Upper lobe of right lung (tissue), 1 donor: Measurements from ENCODE around the gene MIEN1. TPM values are rescaled to one million over a fixed set of nuclear protein-coding genes. Genes with fewer than 3 reads are reported as not detected.
"Not testable (repeated sequence)": the region's sequence is repeated elsewhere in the genome, so short reads cannot be mapped to it uniquely, and the experiment has no call there.

Experiments
- ATAC-seq: fragments of 200-7000 bp; cut with Tn5 transposase; one replicate; pipeline ENCODE4 v1.9.1; 2020; ENCODE audit warnings: mild to moderate bottlenecking, moderate library complexity
- DNase-seq: peaks from one replicate; pipeline ENCODE4 v3.0.0-alpha.2; 2020
- H3K27ac ChIP-seq: fragments of 200-600 bp; one replicate; pipeline ENCODE4 v1.8.0; 2022
- H3K27me3 ChIP-seq: fragments of 200-600 bp; one replicate; pipeline ENCODE4 v1.8.0; 2022; ENCODE audit warnings: mild to moderate bottlenecking
- H3K36me3 ChIP-seq: fragments of 200-600 bp; one replicate; pipeline ENCODE4 v1.8.0; 2022
- H3K4me1 ChIP-seq: fragments of 200-600 bp; one replicate; pipeline ENCODE4 v1.8.0; 2022
- H3K4me3 ChIP-seq: fragments of 200-600 bp; one replicate; pipeline ENCODE4 v1.8.0; 2022; ENCODE audit warnings: mild to moderate bottlenecking
- H3K9me3 ChIP-seq: fragments of 200-600 bp; one replicate; pipeline ENCODE4 v1.8.0; 2022
- intact Hi-C: fragments of 100-400 bp; cut with DNase I; formaldehyde crosslinking; loops from one replicate; pipeline ENCODE4 v1.11.0; 2022
- total RNA-seq: library from RNA; stranded (reverse); fragmentation: NEBNext Ultra II Directional; extraction: Animal tissue kit (Norgen Biotek cat#: 25700); gene quantifications from one replicate; pipeline ENCODE4 v1.2.1, GENCODE V29; 2021
- TF ChIP-seq, protein P1 (sequence below): fragments of 200-600 bp; IDR thresholded peaks from one replicate; pipeline ENCODE4 v1.8.0; 2022; ENCODE audit warnings: antibody characterized with exemption
- donor health status: DM: no; HTN: yes; CAD: no; lungs with severe emphysema.

Gene MIEN1
- total RNA-seq, 1 donor from 2014 or later, result 48.5 TPM

DNA sequence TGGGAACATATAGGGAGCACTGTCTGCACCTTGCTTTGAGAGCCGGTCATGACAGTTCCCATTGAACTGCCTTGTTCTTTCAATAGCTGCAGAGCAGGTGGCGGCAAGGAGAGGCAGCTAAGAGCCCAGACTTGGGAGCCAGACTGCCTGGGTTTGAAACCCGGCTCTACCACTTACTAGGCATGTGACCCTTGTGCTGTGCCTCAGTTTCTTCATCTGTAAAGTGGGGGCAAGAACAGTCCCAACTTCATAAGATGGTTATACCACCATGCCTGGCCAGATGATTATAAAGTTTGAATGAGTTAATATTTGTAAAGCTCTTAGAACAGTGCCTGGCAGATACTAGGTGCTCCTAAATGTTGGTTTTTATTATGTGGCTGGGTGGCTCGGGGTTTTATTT is 16.1 kb downstream of the MIEN1 start:
- Histone ChIP-seq H3K4me1 (no peaks in the 10 kb centered on the region), H3K36me3 (peaks cover 72% of the 10 kb centered on the region), H3K27me3 (no peaks in the 10 kb centered on the region), H3K27ac (no peak overlapping the region), H3K4me3 (no peak overlapping the region), H3K9me3 (no peaks in the 10 kb centered on the region)
- TF ChIP-seq, protein P1, sequence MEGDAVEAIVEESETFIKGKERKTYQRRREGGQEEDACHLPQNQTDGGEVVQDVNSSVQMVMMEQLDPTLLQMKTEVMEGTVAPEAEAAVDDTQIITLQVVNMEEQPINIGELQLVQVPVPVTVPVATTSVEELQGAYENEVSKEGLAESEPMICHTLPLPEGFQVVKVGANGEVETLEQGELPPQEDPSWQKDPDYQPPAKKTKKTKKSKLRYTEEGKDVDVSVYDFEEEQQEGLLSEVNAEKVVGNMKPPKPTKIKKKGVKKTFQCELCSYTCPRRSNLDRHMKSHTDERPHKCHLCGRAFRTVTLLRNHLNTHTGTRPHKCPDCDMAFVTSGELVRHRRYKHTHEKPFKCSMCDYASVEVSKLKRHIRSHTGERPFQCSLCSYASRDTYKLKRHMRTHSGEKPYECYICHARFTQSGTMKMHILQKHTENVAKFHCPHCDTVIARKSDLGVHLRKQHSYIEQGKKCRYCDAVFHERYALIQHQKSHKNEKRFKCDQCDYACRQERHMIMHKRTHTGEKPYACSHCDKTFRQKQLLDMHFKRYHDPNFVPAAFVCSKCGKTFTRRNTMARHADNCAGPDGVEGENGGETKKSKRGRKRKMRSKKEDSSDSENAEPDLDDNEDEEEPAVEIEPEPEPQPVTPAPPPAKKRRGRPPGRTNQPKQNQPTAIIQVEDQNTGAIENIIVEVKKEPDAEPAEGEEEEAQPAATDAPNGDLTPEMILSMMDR, result no peak
- intact Hi-C loops, result no loop called here
- DNase-seq (no peak), ATAC-seq (no peak)

DNA sequence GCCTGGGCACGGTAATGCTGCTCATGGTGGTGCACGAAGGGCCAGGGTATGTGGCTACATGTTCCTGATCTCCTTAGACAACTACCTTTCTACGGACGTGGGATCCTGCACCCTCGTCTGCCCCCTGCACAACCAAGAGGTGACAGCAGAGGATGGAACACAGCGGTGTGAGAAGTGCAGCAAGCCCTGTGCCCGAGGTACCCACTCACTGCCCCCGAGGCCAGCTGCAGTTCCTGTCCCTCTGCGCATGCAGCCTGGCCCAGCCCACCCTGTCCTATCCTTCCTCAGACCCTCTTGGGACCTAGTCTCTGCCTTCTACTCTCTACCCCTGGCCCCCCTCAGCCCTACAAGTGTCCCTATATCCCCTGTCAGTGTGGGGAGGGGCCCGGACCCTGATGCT is 18.5 kb downstream of the MIEN1 start:
- Histone ChIP-seq H3K27ac (no peak overlapping the region), H3K9me3 (no peaks in the 10 kb centered on the region), H3K4me3 (no peak overlapping the region), H3K4me1 (no peaks in the 10 kb centered on the region), H3K27me3 (no peaks in the 10 kb centered on the region), H3K36me3 (peaks cover 67% of the 10 kb centered on the region)
- TF ChIP-seq, protein P1, result no peak
- ATAC-seq (no peak), DNase-seq (no peak)
- intact Hi-C loops, result no loop called here

DNA sequence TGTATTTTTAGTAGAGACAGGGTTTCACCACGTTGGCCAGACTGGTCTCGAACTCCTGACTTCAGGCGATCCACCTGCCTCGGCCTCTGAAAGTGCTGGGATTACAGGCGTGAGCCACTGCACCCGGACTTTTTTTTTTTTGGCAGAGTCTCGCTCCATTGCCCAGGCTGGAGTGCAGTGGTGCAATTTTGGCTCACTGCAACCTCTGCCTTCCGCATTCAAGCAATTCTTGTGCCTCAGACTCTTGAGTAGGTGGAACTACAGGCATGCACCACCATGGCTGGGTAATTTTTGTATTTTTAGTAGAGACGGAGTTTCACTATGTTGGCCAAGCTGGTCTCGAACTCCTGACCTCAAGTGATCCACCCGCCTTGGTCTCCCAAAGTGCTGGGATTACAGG is 19.3 kb downstream of the MIEN1 start:
- ATAC-seq, H3K4me3 ChIP-seq, DNase-seq, H3K27me3 ChIP-seq, H3K9me3 ChIP-seq, intact Hi-C loops, H3K4me1 ChIP-seq, H3K27ac ChIP-seq: not testable (repeated sequence)
- peaks cover 64% of the 10 kb centered on the region for H3K36me3 ChIP-seq

DNA sequence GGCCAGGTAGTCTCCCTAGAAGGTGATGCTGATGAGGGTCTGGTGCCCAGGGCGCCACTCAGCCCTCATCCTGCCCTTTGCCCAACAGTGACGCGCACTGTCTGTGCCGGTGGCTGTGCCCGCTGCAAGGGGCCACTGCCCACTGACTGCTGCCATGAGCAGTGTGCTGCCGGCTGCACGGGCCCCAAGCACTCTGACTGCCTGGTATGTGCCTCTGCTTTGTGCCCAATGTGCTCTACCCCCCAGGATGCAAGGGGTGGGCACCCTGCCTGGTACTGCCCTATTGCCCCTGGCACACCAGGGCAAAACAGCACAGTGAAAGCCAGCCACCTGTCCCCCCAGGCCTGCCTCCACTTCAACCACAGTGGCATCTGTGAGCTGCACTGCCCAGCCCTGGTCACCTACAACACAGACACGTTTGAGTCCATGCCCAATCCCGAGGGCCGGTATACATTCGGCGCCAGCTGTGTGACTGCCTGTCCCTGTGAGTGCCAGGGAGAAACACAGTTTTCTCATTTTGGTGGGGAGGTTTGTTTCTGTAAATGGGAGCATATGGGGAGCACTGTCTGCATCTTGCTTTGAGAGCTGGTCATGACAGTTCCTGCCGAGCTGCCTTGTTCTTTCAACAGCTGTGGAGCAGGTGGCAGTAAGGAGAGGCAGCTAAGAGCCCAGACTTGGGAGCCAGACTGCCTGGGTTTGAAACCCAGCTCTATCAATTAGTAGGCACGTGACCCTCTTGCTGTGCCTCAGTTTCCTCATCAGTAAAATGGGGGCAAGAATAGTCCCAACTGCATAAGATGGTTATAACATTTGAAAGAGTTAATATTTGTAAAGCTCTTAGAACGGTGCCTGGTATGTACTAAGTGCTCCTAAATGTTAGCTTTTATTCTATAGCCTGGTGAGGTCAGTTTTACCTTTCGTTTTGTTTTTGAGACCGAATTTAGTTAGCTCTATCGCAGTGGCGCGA is 20.1 kb downstream of the MIEN1 start:
- H3K27ac ChIP-seq, result no peak overlapping the region
- H3K4me3 ChIP-seq, result no peak overlapping the region
- DNase-seq (no peak), ATAC-seq (no peak)
- intact Hi-C loops, result no loop called here
- TF ChIP-seq, protein P1, result no peak
- H3K4me1 ChIP-seq, result peaks cover 6% of the 10 kb centered on the region
- H3K27me3 ChIP-seq, result no peaks in the 10 kb centered on the region
- no peaks in the 10 kb centered on the region for H3K9me3 ChIP-seq
- peaks cover 56% of the 10 kb centered on the region for H3K36me3 ChIP-seq

DNA sequence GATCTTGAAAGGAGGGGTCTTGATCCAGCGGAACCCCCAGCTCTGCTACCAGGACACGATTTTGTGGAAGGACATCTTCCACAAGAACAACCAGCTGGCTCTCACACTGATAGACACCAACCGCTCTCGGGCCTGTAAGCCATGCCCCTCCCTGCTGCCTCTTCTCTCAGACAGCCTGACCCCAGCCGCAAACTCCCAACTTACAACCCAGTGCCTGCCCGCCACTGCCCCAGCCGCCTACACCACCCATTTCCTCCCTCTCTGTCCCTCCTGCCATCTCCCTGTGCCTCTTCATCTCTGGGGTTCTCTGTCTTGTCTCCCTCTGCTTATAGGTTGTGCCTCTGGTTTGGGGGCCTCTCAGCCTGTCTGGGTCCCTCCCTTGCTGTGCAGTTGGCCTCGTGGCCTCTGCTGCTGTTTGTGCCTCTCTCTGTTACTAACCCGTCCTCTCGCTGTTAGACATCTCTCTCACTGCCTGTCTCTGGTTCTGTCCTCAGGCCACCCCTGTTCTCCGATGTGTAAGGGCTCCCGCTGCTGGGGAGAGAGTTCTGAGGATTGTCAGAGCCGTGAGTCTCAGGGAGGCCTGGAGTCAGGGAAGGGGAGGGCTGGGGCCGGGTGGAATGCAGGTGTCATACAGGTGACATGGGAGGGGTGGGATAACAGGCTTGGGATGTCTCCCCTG is 20.9 kb downstream of the MIEN1 start:
- no peak overlapping the region for H3K27ac ChIP-seq
- no peak for DNase-seq
- H3K4me1 ChIP-seq, result peaks cover 14% of the 10 kb centered on the region
- intact Hi-C loops, result no loop called here
- no peak overlapping the region for H3K4me3 ChIP-seq
- H3K27me3 ChIP-seq, result no peaks in the 10 kb centered on the region
- no peak for ATAC-seq
- TF ChIP-seq, protein P1, result no peak
- peaks cover 47% of the 10 kb centered on the region for H3K36me3 ChIP-seq
- H3K9me3 ChIP-seq, result no peaks in the 10 kb centered on the region

DNA sequence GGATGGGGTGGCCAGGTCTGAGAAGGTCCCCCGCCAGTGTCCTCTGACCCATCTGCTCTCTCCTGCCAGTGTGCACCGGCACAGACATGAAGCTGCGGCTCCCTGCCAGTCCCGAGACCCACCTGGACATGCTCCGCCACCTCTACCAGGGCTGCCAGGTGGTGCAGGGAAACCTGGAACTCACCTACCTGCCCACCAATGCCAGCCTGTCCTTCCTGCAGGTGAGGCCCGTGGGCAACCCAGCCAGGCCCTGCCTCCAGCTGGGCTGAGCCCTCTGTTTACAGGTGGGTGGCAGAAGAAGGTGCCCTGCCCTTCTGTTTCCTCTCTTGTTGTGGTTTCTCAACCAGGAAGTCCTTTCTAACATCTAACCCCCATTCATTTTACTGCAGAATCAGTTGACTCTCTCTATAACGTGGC is 23.4 kb downstream of the MIEN1 start:
- ATAC-seq (no peak), DNase-seq (no peak)
- no peak overlapping the region for H3K4me3 ChIP-seq
- intact Hi-C loops, result no loop called here
- peak overlapping the region; percentile 71 for H3K27ac ChIP-seq
- peaks cover 35% of the 10 kb centered on the region for H3K36me3 ChIP-seq
- TF ChIP-seq, protein P1, result no peak
- no peaks in the 10 kb centered on the region for H3K9me3 ChIP-seq
- H3K4me1 ChIP-seq, result peaks cover 31% of the 10 kb centered on the region
- no peaks in the 10 kb centered on the region for H3K27me3 ChIP-seq
